Neuronal stem cell (in vitro differentiated cells): ENCODE measurements around the gene ETF1.
A peak's percentile ranks its signal among the peaks of the same experiment; 100 is the strongest.

Experiments used
- small RNA-seq: library from polyadenylated mRNA; stranded (forward); fragments of <200 nt; extraction: miRNeasy Mini kit (QIAGEN cat#:217004); gene quantifications from one replicate; pipeline ENCODE3, GENCODE V24; 2013; ENCODE audit not compliant: insufficient read depth

The ETF1 gene

Small RNA genes lying within 50 kb of the gene (small RNA-seq; reads per million reads assigned to genes)
- gene RF00154, result 13.0 reads per million, percentile 67 among the genes with 10 or more reads in this experiment
- 315 reads per million, percentile 98 among the genes with 10 or more reads in this experiment for gene SNORD63
